Gastrocnemius medialis (tissue), 4 donors: Measurements from ENCODE around the gene CELF4. TPM values are rescaled to one million over a fixed set of nuclear protein-coding genes. Genes with fewer than 3 reads are reported as not detected.

ENCODE experiments used
- ATAC-seq, 2 donors: fragments of 150-250 bp; one replicate each; pipeline ENCODE4 v1.9.1; 2016
- DNase-seq, 2 donors: peaks; one replicate each; pipeline ENCODE4 v3.0.0-alpha.2; 2019
- H3K27ac ChIP-seq, 4 donors: fragments of 200-600 bp; sonication (generic); 1 replicate in 1 of 4; 2 replicates in 3 of 4; pipeline ENCODE4 v1.5.1; 2016 to 2018; ENCODE audit warnings: mild to moderate bottlenecking in 2 of 4, moderate library complexity in 1 of 4
- H3K27me3 ChIP-seq, 3 donors: fragments of 200-600 bp; sonication (generic) in 2 of 3; 1 replicate in 1 of 3; 2 replicates in 2 of 3; pipeline versions ENCODE4 v1.5.1 to v1.6.0; 2016 to 2019; ENCODE audit warnings: mild to moderate bottlenecking in 1 of 3, moderate library complexity in 1 of 3
- H3K36me3 ChIP-seq, 2 donors: fragments of 200-600 bp; sonication (generic) in 1 of 2; one replicate each; pipeline ENCODE4 v1.5.1; 2017 to 2018
- H3K4me1 ChIP-seq, 2 donors: fragments of 200-600 bp; sonication (generic) in 1 of 2; one replicate each; pipeline ENCODE4 v1.5.1; 2016 to 2017; ENCODE audit warnings: mild to moderate bottlenecking in 2 of 2
- H3K4me3 ChIP-seq, 4 donors: fragments of 200-600 bp; sonication (generic) in 3 of 4; 1 replicate in 1 of 4; 2 replicates in 3 of 4; pipeline ENCODE4 v1.5.1; 2016 to 2019; ENCODE audit warnings: mild to moderate bottlenecking in 2 of 4
- H3K9me3 ChIP-seq, 3 donors: fragments of 200-600 bp; sonication (generic) in 2 of 3; 1 replicate in 1 of 3; 2 replicates in 2 of 3; pipeline ENCODE4 v1.5.1; 2016 to 2019
- POLR2A ChIP-seq, 2 donors: fragments of 450-650 bp; IDR thresholded peaks; one replicate each; pipeline ENCODE4 v1.6.1; 2017; ENCODE audit warnings: antibody characterized with exemption in 2 of 2, mild to moderate bottlenecking in 2 of 2, moderate library complexity in 2 of 2
- in situ Hi-C, 4 donors: fragments of 200-750 bp; cut with MboI; loops; one replicate each; pipeline versions ENCODE4 v1.15.0 to v1.8.0; 2017; ENCODE audit warnings: low sequenced_read_pairs in 4 of 4
- intact Hi-C: fragments of 100-400 bp; cut with DNase I; formaldehyde crosslinking; loops from one replicate; pipeline ENCODE4 v1.15.1; 2023; ENCODE audit warnings: low total_unique reads
- total RNA-seq, 4 donors: library from RNA; depleted of rRNA; stranded (reverse); fragments of >200 nt; gene quantifications; one replicate each; pipeline versions ENCODE4 v1.1.0 to v1.2.3, GENCODE V29; 2016
- TF ChIP-seq, protein P1 (sequence below), 5 experiments: fragments of 450-650 bp in 3 of 5; fragments of 200-600 bp in 2 of 5; sonication (generic) in 2 of 5; IDR thresholded peaks in 4 of 5; conservative IDR thresholded peaks in 1 of 5; 1 replicate in 4 of 5; 2 replicates in 1 of 5; pipeline ENCODE4 v1.5.1; 2016 to 2019; ENCODE audit warnings: antibody characterized with exemption in 5 of 5, mild to moderate bottlenecking in 3 of 5, moderate library complexity in 3 of 5

The CELF4 gene
- total RNA-seq, 4 donors from 2014 or later = not detected

- Histone ChIP-seq H3K27ac (no peak overlapping the region), H3K4me3 (no peak overlapping the region), H3K27me3 (no peaks in the 10 kb centered on the region), H3K9me3 (no peaks in the 10 kb centered on the region), H3K36me3 (no peaks in the 10 kb centered on the region), H3K4me1 (no peaks in the 10 kb centered on the region)
- in situ Hi-C loops = no loop called here
- TF ChIP-seq, protein P1, sequence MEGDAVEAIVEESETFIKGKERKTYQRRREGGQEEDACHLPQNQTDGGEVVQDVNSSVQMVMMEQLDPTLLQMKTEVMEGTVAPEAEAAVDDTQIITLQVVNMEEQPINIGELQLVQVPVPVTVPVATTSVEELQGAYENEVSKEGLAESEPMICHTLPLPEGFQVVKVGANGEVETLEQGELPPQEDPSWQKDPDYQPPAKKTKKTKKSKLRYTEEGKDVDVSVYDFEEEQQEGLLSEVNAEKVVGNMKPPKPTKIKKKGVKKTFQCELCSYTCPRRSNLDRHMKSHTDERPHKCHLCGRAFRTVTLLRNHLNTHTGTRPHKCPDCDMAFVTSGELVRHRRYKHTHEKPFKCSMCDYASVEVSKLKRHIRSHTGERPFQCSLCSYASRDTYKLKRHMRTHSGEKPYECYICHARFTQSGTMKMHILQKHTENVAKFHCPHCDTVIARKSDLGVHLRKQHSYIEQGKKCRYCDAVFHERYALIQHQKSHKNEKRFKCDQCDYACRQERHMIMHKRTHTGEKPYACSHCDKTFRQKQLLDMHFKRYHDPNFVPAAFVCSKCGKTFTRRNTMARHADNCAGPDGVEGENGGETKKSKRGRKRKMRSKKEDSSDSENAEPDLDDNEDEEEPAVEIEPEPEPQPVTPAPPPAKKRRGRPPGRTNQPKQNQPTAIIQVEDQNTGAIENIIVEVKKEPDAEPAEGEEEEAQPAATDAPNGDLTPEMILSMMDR (IDR thresholded peaks at IDR 0.05 in 4 of 5, conservative IDR thresholded peaks at IDR 0.05 in 1 of 5) = no peak
- no peak for TF ChIP-seq POLR2A (IDR thresholded peaks at IDR 0.05)
- intact Hi-C loops = no loop called here
- no peak for DNase-seq
- no peak for ATAC-seq
Measured at GRCh38 chr18:37409878-37410277, 155.7 kb downstream of the CELF4 start.

GRCh38 chr18:37408676-37409265 is 156.8 kb downstream of the CELF4 start:
- DNase-seq (no peak), ATAC-seq (no peak)
- Histone ChIP-seq H3K27ac (no peak overlapping the region), H3K4me3 (no peak overlapping the region), H3K36me3 (no peaks in the 10 kb centered on the region), H3K9me3 (no peaks in the 10 kb centered on the region), H3K27me3 (no peaks in the 10 kb centered on the region), H3K4me1 (no peaks in the 10 kb centered on the region)
- in situ Hi-C loops = no loop called here
- TF ChIP-seq POLR2A (IDR thresholded peaks at IDR 0.05) = no peak
- TF ChIP-seq, protein P1 (IDR thresholded peaks at IDR 0.05 in 4 of 5, conservative IDR thresholded peaks at IDR 0.05 in 1 of 5) = no peak
- intact Hi-C loops = no loop called here

DNA sequence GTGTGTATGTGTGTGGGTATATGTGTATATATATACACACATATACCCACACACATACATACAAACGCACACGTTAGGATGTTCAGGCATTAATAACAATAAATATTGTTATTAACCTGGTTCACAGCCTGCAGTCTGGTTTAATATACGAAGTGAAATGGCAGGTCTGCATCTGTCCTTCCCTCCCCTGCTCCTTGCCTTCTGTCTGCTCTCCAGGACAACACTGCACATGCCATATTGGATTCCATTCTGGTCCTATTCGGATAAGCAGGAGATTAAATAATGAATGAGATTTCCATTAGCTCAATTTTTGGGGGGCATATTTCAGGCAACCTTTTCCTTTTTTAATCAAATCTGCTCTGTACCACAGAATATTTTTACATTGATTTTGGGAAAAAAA is 158.0 kb downstream of the CELF4 start:
- no peak overlapping the region for H3K4me3 ChIP-seq
- no peaks in the 10 kb centered on the region for H3K9me3 ChIP-seq
- TF ChIP-seq POLR2A (IDR thresholded peaks at IDR 0.05) = no peak
- TF ChIP-seq, protein P1 (IDR thresholded peaks at IDR 0.05 in 4 of 5, conservative IDR thresholded peaks at IDR 0.05 in 1 of 5) = no peak
- no peak for DNase-seq
- intact Hi-C loops = no loop called here
- in situ Hi-C loops = no loop called here
- no peaks in the 10 kb centered on the region for H3K36me3 ChIP-seq
- H3K27me3 ChIP-seq = no peaks in the 10 kb centered on the region
- peaks cover 6 to 9% of the 10 kb centered on the region in 2 donors for H3K4me1 ChIP-seq
- ATAC-seq = no peak
- no peak overlapping the region for H3K27ac ChIP-seq

GRCh38 chr18:37405772-37406171 is 159.8 kb downstream of the CELF4 start:
- TF ChIP-seq, protein P1 (IDR thresholded peaks at IDR 0.05 in 4 of 5, conservative IDR thresholded peaks at IDR 0.05 in 1 of 5) = no peak
- no peak overlapping the region for H3K27ac ChIP-seq
- H3K4me1 ChIP-seq = peaks cover 6 to 12% of the 10 kb centered on the region in 2 donors
- H3K36me3 ChIP-seq = no peaks in the 10 kb centered on the region
- no peak for DNase-seq
- no peaks in the 10 kb centered on the region for H3K9me3 ChIP-seq
- no peak for ATAC-seq
- intact Hi-C loops = no loop called here
- H3K4me3 ChIP-seq = no peak overlapping the region
- no peaks in the 10 kb centered on the region for H3K27me3 ChIP-seq
- in situ Hi-C loops = no loop called here

DNA sequence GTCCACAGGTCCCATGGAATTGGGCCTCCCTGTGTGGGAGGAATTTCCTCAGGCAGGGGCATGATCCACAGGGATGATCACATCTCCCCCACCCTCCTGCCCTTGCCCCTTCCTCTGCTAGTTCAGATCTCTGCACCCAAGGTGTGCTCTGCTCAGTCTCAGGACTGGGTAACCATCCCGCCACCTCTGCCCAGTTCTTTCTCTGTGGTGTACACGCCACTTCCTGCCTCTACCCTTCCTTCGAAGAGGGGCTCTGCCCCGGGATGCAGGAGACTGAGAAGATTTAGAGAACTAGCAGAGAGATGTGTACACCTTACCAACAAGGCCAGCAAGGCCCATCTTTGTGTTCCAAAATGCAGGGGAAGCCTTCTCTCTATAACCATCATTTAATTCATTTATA is 160.4 kb downstream of the CELF4 start:
- no peak for TF ChIP-seq POLR2A (IDR thresholded peaks at IDR 0.05)
- TF ChIP-seq, protein P1 (IDR thresholded peaks at IDR 0.05 in 4 of 5, conservative IDR thresholded peaks at IDR 0.05 in 1 of 5) = no peak
- no peaks in the 10 kb centered on the region for H3K9me3 ChIP-seq
- H3K36me3 ChIP-seq = no peaks in the 10 kb centered on the region
- in situ Hi-C loops (no loop called here), intact Hi-C loops (no loop called here)
- no peak overlapping the region for H3K4me3 ChIP-seq
- ATAC-seq (no peak), DNase-seq (no peak)
- peaks cover 6 to 12% of the 10 kb centered on the region in 2 donors for H3K4me1 ChIP-seq
- no peaks in the 10 kb centered on the region for H3K27me3 ChIP-seq
- no peak overlapping the region for H3K27ac ChIP-seq
